C4-2B (cell line): ENCODE measurements around the gene EZH1.

Experiments
- H3K27ac ChIP-seq: fragments of 450-650 bp; 2 replicates; pipeline ENCODE4 v1.5.1; 2017
- ZFX ChIP-seq: fragments of 450-650 bp; IDR thresholded peaks from 2 replicates; pipeline ENCODE4 v1.6.1; 2017
- TF ChIP-seq, protein P1 (sequence below): fragments of 450-650 bp; conservative IDR thresholded peaks from 2 replicates; pipeline ENCODE4 v1.5.1; 2017; ENCODE audit warnings: mild to moderate bottlenecking

EZH1 gene

DNA sequence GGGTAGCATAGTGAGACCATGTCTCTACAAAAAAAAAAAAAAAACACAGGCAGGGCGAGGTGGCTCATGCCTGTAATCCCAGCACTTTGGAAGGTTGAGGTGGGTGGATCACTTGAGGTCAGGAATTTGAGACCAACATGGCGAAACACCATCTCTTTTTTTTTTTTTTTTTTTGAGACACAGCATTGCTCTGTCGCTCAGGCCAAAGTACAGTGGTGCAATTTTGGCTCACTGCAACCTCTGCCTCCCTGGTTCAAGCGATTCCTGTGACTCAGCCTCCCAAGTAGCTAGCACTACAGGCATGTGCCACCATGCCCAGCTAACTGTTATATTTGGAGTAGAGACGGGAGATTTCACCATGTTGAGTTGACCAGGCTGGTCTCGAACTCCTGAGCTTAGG, 21.3 kb upstream of the EZH1 start:
- no peak overlapping the region for H3K27ac ChIP-seq
- TF ChIP-seq, protein P1, sequence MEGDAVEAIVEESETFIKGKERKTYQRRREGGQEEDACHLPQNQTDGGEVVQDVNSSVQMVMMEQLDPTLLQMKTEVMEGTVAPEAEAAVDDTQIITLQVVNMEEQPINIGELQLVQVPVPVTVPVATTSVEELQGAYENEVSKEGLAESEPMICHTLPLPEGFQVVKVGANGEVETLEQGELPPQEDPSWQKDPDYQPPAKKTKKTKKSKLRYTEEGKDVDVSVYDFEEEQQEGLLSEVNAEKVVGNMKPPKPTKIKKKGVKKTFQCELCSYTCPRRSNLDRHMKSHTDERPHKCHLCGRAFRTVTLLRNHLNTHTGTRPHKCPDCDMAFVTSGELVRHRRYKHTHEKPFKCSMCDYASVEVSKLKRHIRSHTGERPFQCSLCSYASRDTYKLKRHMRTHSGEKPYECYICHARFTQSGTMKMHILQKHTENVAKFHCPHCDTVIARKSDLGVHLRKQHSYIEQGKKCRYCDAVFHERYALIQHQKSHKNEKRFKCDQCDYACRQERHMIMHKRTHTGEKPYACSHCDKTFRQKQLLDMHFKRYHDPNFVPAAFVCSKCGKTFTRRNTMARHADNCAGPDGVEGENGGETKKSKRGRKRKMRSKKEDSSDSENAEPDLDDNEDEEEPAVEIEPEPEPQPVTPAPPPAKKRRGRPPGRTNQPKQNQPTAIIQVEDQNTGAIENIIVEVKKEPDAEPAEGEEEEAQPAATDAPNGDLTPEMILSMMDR, result no peak
- TF ChIP-seq ZFX, result no peak

DNA sequence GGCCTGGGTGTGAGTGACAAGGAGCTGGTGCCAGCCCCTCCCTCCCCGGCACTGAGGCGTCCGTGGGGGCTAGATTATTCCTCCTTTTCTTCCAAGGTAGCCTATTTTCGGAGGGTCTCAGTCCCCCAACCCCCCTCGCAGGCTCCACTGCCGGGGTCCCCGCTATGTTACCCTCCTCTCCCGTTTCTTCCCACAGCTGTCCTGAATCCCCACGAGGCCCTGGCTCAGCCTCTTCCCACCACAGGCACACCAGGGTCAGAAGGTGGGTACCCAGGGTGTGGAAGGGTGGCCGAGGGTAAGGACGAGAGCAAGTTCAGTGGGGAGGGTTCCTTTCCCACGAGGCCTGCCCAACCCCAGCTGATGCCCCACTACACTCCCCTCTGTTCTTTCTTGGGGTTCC, 16.8 kb upstream of the EZH1 start:
- no peak for TF ChIP-seq ZFX
- TF ChIP-seq, protein P1, result no peak
- no peak overlapping the region for H3K27ac ChIP-seq

DNA sequence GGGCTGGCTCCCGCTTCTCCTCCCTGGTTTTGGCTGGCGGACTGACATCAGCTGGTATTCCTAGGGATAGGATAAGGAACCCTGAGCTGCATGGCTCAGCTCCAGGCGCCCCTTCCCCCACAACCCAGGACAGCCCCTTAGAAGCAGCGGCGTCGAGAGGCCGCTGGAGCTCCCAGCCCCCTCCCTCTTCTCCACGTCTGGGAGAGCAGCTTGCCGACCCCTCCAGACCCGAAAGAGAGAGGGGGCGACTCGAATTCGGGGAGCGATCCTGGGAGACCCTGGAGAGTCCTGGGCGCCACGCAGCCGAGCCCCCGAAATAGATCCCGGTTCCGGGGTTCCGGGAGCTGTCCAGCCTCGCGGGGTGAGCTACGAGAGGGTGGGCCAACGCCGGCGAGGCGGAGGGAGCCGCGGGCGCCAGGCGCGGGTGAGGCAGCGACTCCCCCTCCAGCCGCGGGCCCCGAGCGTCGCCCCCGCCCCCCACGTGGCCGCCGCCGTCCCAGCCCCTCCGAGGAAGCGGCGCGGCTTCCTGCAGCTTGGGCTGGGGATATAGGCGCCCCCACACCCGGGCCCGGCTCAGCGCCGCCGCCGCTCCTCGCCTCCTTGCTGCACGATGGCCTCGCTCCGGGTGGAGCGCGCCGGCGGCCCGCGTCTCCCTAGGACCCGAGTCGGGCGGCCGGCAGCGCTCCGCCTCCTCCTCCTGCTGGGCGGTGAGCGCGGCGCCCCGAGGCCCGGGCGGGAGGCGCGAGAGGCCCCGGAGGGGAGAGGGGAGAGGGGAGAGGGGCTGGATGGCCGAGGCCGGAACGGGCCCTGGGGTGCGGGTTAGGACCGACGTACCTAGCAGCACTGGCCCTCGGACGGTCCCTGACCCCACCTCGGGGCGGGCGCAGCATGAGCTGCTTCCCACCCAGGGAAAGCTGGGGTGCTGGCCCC, 16.1 kb upstream of the EZH1 start, which contains the start of gene RAMP2:
TSS of gene RAMP2 (plus strand) at position 576 of the 930 bp plus-strand sequence. CDS start at position 611, 35 bp downstream.
- TF ChIP-seq, protein P1, result no peak
- no peak for TF ChIP-seq ZFX
- no peak within 1 kb of the TSS for H3K27ac ChIP-seq

DNA sequence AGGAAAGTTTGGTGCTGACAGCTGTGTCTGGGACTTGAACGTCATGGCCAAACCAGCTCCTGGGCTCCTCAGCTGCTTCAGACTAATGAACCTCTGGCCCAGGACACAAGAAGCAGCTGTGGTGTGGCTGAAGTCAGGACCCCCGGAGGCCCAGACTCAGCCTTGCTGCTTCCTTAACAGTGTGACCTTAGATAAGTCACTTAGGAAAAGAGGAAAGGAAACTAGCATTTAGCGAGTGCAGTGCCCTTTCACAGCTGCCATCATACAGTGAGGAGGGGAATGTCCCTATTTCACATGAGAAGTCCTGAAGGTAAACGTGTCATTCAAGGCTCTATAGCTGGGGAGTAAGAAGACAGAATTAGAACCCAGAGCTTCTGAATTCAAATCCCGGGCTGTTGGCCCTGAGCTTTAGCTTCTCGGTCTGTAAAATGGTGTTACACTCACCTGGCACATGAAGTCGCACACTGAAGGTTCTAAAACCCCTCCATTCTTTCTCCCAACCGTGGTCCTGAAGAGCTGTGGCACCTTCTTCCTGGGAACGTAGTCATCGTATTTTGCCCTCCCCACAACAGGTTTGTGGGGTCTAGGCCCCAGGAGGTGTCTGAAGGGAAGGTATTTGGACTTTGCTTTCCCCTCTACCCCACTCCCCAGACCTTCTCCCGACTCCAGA, 15.3 kb upstream of the EZH1 start:
- TF ChIP-seq, protein P1, result no peak
- no peak for TF ChIP-seq ZFX
- no peak overlapping the region for H3K27ac ChIP-seq

DNA sequence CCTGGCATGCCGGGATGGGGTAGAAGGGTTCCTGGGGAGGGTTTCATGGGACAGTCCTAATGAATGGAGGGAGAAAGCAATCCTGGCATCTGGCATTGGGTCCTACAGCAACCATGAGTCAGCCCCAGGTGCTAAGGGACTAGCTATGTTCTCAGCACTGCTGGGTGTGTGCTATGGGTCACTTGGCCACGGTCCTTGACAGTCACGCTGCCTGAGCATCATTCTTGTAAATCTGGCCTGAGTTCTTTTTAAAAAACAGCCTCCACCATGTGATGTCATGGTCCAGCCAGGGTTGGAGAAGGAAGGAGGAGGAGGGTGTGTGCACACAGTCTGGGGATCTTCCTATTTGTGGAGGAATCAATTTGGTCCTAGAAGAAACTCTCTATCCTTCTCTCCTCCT, 9.9 kb upstream of the EZH1 start:
- no peak overlapping the region for H3K27ac ChIP-seq
- TF ChIP-seq, protein P1, result no peak
- no peak for TF ChIP-seq ZFX

DNA sequence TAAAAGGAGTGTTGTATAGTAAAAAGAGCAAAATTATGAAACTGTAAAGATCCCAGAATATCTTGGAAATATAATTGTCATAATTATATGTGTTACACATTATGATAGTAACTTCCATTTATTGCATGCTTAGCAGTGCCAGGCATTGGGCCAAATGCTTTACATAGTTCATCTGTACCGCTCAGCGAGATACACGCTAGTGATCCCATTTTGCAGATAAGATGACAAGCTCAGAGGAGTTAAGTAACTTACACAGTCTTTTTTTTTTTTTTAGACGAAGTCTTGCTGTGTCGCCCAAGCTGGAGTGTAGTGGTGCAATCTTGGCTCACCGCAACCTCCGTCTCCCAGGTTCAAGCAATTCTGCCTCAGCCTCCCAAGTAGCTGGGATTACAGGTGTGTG, 6.8 kb upstream of the EZH1 start:
- no peak for TF ChIP-seq ZFX
- no peak overlapping the region for H3K27ac ChIP-seq

DNA sequence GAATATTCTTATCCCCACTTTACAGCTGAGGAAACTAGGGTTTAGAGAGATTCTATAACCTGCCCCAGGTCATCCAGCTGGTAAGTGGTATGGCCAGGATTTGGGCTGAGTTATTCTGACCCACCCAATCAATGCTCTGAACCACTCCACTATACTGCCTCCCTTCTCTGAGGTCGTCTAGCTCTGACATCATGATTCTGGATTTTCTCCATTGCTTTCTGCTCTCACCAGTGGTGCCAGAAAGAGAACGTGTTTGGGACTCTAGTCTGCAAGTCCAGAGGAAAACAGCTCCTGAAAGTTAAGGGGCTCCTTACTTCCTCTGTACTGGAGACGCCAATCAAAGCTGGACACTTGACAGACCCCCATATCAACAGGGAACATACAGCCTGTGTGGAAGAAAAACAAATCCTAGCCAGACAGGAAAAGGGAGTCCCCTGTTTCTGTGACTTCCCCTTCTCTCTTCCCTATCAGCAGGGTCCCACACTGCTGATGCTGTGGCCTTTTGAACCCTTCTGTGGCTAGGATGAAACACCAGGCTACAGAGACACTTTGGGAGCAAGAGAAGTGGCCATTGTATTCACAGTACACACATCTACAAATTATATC, 6.0 kb upstream of the EZH1 start:
- H3K27ac ChIP-seq, result peak overlapping the region; percentile 67; the same call in 1 of the 2 replicates
- TF ChIP-seq ZFX, result no peak
- TF ChIP-seq, protein P1, result no peak
